GM21528 (cell line): Measurements from ENCODE around the gene LRRN4CL.

ENCODE experiments used
- ATAC-seq: cut with Tn5 transposase; IDR thresholded peaks from one replicate; pipeline ENCODE4 v1.9.1; 2021; ENCODE audit warnings: mild to moderate bottlenecking, moderate library complexity; ENCODE audit not compliant: unreplicated experiment, low FRiP score

LRRN4CL gene

GRCh38 chr11:62648967-62649364 is 40.4 kb downstream of the LRRN4CL start:
- ATAC-seq = no peak

- ATAC-seq = no peak
These were observed 41.0 kb downstream of the LRRN4CL start for GRCh38 chr11:62648185-62648966.

GRCh38 chr11:62647609-62648005 is 41.7 kb downstream of the LRRN4CL start:
- no peak for ATAC-seq

- ATAC-seq = no peak
These were observed 42.3 kb downstream of the LRRN4CL start for GRCh38 chr11:62646825-62647608.

- ATAC-seq = peak; percentile 82
These were observed 43.1 kb downstream of the LRRN4CL start, which contains the start of gene GANAB for GRCh38 chr11:62645946-62646824. GANAB (minus strand) TSS chr11:62646613; CDS start chr11:62646599, 14 bp downstream.

- no peak for ATAC-seq
These were observed 43.7 kb downstream of the LRRN4CL start for GRCh38 chr11:62645671-62645945.

- ATAC-seq = no peak
These were observed 45.1 kb downstream of the LRRN4CL start for GRCh38 chr11:62644220-62644619.
